ENCODE results near the gene CIDEC. TPM values are rescaled to one million over a fixed set of nuclear protein-coding genes. Genes with fewer than 3 reads are reported as not detected.
"Not testable (repeated sequence)": the region's sequence is repeated elsewhere in the genome, so short reads cannot be mapped to it uniquely, and the experiment has no call there.

The CIDEC gene
- total RNA-seq, 1 donor from 2014 or later: not detected

- no peak for DNase-seq
Measured at GRCh38 chr3:9901967-9902366, 21.9 kb upstream of the CIDEC start.

DNA sequence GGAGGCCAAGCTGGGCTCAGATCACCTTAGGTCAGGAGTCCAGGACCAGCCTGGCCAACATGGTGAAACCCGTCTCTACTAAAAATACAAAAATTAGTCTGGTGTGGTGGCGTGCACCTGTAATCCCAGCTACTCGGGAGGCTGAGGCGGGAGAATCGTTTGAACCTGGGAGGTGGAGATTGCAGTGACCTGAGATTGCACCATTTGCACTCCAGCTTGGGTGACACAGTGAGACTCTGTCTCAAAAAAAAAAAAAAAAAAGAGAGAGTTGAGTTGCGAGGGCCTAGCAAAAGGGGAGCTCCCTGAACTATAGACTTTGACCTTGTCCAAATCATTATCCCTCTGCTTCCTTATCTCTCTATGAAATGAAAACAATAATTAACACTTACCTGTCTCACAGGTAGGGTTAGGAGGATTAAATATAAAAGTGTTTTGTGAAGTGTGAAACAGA, 20.9 kb upstream of the CIDEC start:
- DNase-seq: not testable (repeated sequence)

GRCh38 chr3:9899289-9899791, 19.3 kb upstream of the CIDEC start:
- DNase-seq: no peak

DNA sequence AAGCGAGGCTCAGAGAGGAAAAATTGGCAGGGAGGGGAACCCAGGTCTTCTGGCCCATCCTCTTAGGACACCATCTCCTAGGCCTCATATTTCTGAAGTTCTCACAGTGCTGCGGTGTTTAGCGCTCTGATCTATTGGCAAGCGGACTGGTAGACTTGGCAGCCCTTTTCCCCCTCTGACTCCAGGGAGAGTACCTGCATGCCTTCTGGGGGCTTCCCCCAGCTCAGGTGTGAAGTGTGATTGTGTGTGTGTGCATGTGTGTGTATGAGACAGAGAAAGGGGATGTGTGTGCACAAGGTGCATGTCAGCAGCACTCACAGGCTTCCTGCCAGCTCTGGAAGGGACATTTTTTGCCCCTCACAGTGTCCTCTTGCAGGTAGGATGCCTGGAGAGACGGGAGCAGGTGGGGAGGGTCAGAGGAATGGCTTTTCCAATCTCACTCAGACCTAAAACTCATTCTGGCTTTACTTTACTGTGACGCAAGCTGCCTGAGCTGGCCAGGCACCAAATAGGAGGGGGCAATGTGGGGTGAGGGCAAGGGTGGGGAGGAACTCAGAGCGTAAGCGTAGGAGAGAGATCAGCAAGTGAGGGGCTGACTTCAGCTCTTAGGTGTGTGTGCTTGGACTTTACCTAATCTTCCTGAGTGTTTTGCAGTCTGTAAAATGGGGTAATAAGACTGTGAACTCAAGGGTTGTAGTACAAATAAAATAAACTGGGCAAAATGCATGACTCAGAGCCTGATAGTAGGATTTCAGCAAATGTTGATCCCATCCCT, 18.6 kb upstream of the CIDEC start:
- no peak for DNase-seq

DNA sequence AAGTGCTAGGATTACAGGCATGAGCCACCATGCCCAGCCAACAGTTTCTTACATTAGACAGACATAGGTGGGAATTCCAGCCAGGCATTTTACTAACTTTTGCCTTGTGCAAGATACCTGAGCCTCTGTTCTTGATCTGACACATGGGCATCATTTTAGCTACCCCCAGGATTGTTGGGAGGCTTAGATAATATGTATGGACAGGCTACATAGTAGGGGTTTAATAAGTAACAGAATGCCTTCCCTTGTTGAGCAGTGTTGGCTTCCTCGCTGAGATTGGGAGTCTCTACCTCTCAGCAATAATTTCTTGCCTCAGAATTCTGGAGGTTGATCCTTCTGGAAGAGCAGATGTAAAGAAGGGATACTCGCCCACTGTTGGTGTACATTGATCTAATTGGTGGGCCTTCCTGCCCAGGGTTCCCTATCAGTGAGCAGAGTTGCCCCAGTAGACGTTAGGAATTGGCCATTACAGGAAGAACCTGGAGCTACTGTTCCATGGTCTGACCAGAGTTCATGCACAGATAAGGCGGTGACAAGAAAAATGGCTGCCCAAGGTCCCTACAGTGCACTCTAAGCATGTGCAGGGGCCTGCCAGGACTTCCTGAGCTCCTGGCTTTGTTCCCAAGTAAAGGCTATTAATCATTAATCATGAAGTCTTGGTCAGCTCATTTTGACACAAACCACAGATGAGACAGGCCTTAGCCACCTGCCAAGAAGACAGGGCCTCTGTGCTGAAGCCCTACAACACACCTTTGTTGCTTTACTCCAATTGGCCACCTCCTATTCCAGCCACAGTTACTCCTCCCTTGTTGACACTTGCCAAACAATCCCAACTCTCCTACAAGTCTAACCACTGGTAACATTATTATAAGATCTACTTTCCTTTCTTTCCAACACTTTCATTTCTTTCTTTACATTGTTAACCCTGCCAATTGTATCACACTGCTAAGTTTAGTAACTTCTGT, 17.6 kb upstream of the CIDEC start:
- no peak for DNase-seq

- not testable (repeated sequence) for DNase-seq
Measured at GRCh38 chr3:9896755-9897407, 16.8 kb upstream of the CIDEC start.

DNA sequence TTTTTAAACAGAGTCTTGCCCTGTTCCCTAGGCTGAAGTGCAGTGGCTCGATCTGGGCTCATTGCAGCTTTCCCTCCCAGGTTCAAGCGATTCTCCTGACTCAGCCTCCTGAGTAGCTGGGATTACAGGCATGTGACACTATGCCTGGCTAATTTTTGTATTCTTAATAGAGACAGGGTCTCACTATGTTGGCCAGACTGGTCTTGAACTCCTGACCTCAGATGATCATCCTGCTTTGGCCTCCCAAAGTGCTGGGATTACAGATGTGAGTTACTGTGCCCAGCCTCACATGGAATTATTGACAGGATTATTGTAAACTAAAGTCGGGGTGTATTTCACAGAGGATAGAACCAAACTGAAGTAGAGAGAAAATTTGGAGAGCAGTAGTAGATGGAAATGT, 15.7 kb upstream of the CIDEC start:
- DNase-seq: not testable (repeated sequence)

- no peak for DNase-seq
Measured at GRCh38 chr3:9893739-9894138, 13.7 kb upstream of the CIDEC start.

- no peak for DNase-seq
Measured at GRCh38 chr3:9891072-9891622, 11.1 kb upstream of the CIDEC start.

DNA sequence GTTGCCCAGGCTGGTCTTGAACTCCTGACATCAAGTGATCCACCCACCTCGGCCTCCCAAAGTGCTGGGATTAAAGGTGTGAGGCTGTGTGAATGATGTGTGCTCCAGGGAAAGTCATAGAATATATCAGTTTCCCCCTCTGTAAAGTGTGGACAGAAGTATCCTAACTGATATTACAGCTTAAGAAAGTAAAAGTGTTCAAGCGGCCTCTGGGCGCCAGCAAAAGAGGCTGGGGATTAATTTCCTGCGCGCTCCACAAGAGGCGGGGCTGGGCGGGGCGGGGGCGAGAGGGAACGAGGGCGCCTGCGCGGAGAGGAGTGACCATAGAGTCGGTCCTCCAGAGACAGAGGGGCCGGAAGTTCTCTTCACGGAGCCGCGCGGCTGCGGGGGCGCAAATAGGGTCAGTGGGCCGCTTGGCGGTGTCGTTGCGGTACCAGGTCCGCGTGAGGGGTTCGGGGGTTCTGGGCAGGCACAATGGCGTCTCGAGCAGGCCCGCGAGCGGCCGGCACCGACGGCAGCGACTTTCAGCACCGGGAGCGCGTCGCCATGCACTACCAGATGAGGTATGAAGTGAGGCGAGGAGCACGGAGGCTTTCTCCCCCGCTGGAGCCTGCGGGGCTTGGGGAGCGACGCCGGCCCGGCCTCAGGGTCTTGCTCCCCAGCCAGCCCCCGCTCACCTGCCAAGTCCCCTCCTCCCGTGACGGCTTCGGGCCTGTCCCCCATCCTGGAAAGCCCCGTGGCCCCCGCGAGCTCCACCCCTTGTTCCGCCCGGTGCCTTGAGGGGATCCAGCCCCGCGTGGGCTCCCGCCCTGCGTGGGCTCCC, 10.4 kb upstream of the CIDEC start, which contains the start of gene JAGN1:
Gene JAGN1 (plus strand): TSS at position 362 of the 823 bp plus-strand sequence. CDS start 113 bp downstream, at position 475.
- peak; percentile 87 for DNase-seq

- no peak for DNase-seq
Measured at GRCh38 chr3:9889405-9889804, 9.4 kb upstream of the CIDEC start.

GRCh38 chr3:9888540-9888939, 8.5 kb upstream of the CIDEC start:
- DNase-seq: no peak

GRCh38 chr3:9887480-9887879, 7.4 kb upstream of the CIDEC start:
- no peak for DNase-seq

DNA sequence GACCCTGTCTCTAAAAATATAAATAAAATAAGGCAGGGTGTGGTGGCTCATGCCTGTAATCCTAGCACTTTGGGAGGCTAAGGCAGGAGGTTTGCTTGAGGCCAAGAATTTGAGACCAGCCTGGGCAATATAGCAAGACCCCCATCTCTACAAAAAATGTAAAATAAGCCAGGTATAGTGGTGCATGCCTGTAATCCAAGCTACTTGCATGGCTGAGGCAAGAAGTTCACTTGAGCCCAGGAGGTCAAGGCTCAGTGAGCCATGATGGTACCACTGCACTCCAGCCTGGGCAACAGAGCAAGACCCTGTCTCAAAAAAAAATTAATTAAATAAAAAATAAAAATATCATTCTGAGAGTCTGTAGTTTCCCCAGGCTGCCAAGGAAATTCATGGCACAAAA, 6.3 kb upstream of the CIDEC start:
- DNase-seq: no peak

GRCh38 chr3:9884555-9885165, 4.6 kb upstream of the CIDEC start:
- DNase-seq: no peak

DNA sequence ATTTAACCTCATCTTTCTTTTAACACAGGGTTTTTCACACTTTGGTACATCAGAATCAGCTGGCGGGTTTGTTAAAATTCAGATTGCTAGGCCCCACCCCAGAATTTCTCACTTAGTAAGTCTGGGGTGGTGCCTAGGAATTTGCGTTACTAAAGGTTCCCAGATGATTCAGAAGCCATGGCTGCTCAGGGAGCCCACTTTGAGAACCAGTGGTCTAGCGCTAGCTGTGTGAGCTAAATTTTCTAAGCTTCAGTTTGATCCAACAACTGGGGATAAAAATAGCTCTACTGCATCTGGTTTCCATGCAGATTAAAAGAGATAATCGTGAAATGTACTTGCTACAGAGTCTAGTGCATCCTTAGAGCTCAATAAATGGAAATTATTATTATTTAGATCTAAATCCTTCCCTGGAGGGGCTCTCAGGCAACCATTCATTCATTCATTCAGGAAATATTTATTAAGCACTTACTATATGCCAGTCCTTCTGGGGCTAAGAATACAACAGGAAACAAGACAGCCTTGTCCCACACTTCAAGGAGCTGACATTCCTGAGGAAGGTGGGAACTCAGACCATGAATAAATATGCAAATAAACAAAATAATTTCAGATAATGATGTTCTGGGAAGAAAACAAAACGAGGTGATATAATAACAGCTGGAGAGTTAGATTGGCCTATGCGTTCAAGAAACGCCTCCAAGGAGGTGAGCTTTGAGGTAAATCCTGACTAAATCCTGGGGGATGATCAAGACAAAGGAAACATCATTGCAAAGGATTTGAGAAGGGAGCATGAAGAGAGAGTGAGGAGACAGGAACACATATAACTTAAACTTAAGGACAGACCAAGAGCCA, 3.9 kb upstream of the CIDEC start:
- DNase-seq: no peak

- no peak for DNase-seq
Measured at GRCh38 chr3:9881441-9881840, 1.4 kb upstream of the CIDEC start.

DNA sequence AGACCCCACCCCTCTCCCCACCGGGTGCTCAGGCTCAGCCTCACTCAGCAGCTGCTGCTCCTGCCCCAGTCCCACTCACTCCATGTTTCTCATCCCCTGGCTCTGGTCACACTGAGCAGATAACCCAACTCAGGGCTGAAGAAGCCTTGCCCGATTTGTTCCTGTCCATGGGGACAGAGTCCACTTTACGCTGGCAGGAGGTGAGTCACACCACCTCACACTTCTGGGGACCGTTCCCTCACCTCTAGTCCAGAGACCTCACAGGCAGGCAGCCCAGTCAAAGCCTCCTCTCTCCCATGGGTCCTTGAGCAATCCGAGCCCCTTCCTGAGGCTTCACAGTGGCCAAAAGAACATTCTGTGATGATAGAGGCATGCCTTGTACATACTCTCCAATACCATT, 1.4 kb downstream of the CIDEC start:
- no peak for DNase-seq

DNA sequence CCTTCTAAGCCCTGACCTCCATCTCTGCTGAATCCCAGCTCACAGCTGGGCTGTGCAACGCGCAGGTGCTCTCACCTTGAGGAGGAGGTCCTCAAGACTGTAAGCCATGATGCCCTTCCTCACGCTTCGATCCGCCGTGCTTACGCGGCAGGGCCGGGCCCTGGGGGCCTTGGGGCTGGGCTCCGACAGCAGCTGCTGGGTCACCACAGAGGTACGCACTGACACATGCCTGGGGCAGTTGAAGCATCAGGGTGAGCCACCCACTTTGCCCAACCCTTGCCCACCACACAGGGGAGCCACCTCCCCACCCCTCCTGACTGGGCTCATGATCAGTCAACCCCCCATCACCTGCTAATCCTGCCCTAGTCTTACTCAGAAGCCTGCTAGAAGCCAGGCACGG, 3.1 kb downstream of the CIDEC start:
- DNase-seq: no peak

DNA sequence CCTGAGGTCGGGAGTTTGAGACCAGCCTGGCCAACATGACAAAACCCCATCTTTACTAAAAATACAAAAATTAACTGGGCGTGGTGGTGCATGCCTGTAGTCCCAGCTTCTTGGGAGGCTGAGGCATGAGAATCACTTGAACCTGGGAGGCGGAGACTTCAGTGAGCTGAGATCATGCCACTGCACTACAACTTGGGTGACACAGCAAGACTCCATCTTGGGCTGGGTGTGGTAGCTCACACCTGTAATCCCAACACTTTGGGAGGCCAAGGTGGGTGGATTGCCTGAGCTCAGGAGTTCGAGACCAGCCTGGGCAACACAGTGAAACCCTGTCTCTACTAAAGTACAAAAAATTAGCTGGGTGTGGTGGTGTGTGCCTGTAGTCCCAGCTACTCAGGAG, 3.8 kb downstream of the CIDEC start:
- not testable (repeated sequence) for DNase-seq

Data from occipital lobe (tissue), 2 donors.